K562 treated with DMSO at 1 percent for 4 hours (cell line): ENCODE data around the gene RPS27L. TPM values are rescaled to one million over a fixed set of nuclear protein-coding genes. Genes with fewer than 3 reads are reported as not detected.

Experiments used
- total RNA-seq: library from RNA; unstranded; fragments of 300-600 nt; gene quantifications from 2 replicates; pipeline ENCODE4 v1.2.3, GENCODE V29; 2022; ENCODE audit not compliant: insufficient read depth

RPS27L gene
- 65.3 and 73.6 TPM in 2 replicates for total RNA-seq

DNA sequence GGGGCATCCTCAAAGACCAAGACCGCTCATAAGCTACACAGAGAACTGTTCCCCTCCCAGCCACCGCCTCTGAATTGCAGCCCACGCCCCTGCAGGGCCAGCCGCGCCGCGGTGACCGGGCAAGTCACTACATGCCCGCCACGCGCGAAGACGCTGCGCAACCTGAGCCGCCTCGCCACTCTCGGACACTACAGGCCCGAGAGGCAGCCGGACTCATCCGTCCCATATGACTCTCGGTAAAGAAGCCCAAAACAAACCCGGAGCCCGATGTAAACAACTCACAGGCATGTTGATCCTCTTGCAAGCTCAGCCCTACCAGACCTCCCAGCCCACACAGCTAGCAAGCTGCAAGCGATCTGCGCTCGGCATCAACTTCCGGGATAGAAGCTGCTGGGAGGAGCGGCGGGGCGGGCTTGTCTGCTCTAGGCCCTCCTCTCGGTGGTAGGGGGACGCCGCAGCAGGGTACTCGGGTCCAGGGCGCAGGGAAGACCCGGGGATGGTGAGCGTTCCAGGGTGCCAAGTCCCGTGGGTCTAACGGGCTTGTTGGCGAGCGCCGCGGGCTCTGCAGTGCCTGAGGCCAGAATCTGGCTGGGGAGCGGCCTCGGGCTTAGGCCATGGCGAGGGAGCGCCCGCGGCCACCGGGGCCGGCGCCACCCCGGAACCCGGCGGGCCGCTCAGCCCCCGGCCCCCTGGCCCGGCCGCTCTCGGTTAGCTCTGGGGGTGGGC is at the start of gene RPS27L:
Gene RPS27L, minus strand, starts transcription at position 360 of the 726 bp plus-strand sequence. Its CDS starts 72 bp downstream, at position 288.

DNA sequence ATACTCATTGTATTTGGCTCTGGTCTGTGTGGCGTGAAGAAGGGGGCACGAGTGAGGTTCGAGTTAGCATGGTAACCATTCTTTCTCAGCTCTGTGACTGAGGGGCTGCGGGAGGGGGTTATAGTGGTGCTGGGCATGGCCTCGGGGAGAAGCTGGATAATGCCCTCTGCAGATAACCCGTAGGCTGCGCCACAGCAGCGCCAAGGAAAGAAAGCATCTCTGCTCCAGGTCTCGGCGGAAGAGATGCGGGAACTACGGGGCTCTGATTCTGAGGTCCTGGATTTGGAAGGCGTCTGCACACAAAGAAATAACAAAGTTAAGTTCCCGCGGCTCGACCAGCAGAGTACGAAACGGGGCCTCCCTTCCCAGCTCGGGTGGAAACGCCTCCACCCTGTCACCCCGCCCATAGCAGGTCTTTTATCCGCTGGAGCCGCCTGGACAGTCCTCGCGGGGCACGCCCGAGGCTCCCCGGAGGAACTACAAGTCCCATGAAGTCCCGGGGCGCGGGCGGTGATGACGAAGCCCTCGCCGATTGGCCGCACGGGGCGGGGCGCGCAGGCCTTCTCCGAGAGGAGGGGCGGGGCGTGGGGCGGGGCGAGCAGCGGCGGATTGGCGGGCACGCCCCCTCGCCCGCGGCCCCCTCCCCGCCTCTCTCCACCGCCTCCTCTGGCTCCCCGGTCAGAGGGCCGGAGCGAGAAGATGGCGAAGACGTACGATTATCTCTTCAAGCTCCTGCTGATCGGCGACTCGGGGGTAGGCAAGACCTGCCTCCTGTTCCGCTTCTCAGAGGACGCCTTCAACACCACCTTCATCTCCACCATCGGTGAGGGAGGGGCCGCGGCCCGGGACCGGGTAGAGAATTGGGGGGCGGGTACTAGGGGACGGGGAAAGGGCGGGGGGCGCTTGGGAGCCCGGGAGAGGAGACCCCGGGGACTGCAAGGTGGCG is 31.9 kb upstream of the RPS27L start, which contains the start of gene RAB8B:
Gene RAB8B, plus strand, starts transcription at position 681 of the 946 bp plus-strand sequence. Its CDS starts 19 bp downstream, at position 700.

DNA sequence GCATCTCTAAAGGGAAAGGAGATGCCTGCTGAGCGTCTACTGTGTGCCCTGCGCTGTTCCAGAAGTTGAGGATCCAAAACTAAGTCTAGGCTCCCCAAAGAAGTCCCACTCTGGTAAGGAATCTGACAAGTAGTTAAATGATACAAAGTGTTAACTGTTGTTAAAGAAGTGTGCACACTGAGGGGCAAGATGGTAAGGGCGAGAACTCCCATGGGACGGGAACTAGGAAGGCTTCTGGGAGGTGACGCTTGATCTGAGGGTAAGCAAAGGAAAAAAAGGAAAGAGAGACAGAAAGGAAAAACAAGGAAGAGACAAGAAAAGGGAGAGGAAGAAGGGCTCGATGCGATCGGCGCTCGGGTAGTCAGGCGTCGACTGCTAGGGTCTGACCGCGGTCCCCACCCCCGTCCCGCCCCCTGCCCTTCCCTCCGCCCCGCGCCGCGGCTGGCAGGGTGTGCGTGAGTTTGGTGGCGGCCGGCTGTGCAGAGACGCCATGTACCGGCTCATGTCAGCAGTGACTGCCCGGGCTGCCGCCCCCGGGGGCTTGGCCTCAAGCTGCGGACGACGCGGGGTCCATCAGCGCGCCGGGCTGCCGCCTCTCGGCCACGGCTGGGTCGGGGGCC is 35.8 kb downstream of the RPS27L start, which contains the start of gene LACTB:
Gene LACTB, plus strand, starts transcription at position 480 of the 620 bp plus-strand sequence. Its CDS starts 11 bp downstream, at position 491.

Other genes starting within 250 kb of the RPS27L start
- gene TPM1, start 114.7 kb downstream of the RPS27L start, total RNA-seq, result 60.7 and 79.2 TPM in 2 replicates
- gene LACTB, start 35.6 kb downstream of the RPS27L start, total RNA-seq, result 13.3 and 18.7 TPM in 2 replicates
- 5.5 and 6.5 TPM in 2 replicates for gene RAB8B, start 32.1 kb upstream of the RPS27L start, total RNA-seq
- 4.8 and 9.0 TPM in 2 replicates for gene APH1B, start 120.1 kb upstream of the RPS27L start, total RNA-seq
- 2.0 and 3.7 TPM in 2 replicates for gene CA12, start 224.4 kb upstream of the RPS27L start, total RNA-seq